GM23248 (cell line): ENCODE data around the gene ACOT13. TPM values are rescaled to one million over a fixed set of nuclear protein-coding genes. Genes with fewer than 3 reads are reported as not detected.
A peak's percentile ranks its signal among the peaks of the same experiment; 100 is the strongest.
"Not testable (repeated sequence)": the region's sequence is repeated elsewhere in the genome, so short reads cannot be mapped to it uniquely, and the experiment has no call there.

Experiments used
- DNase-seq: peaks from one replicate; pipeline ENCODE4 v3.0.0-alpha.2; 2015
- H2AFZ ChIP-seq: fragments of 200-600 bp; sonication (generic); 2 replicates; pipeline ENCODE4 v1.6.1; 2016; ENCODE audit warnings: antibody characterized with exemption
- H3F3A ChIP-seq: fragments of 200-600 bp; sonication (generic); 2 replicates; pipeline ENCODE4 v1.6.1; 2016; ENCODE audit warnings: mild to moderate bottlenecking, antibody characterized with exemption, mixed run types; ENCODE audit not compliant: insufficient read depth
- H3K27ac ChIP-seq: fragments of 200-600 bp; sonication (generic); 2 replicates; pipeline ENCODE4 v1.5.1; 2016; ENCODE audit warnings: mild to moderate bottlenecking
- H3K27me3 ChIP-seq: fragments of 200-600 bp; sonication (generic); replicated peaks from 2 replicates; pipeline ENCODE4 v1.6.1; 2016; ENCODE audit warnings: mild to moderate bottlenecking; ENCODE audit not compliant: insufficient read depth
- H3K36me3 ChIP-seq: fragments of 200-600 bp; sonication (generic); 2 replicates; pipeline ENCODE4 v1.6.1; 2016; ENCODE audit warnings: low read depth, mild to moderate bottlenecking
- H3K4me1 ChIP-seq: fragments of 200-600 bp; sonication (generic); 2 replicates; pipeline ENCODE4 v1.6.1; 2016; ENCODE audit warnings: mild to moderate bottlenecking; ENCODE audit not compliant: insufficient read depth
- H3K4me2 ChIP-seq: fragments of 200-600 bp; sonication (generic); one replicate; pipeline ENCODE4 v1.6.1; 2016; ENCODE audit warnings: mild to moderate bottlenecking; ENCODE audit not compliant: unreplicated experiment
- H3K4me3 ChIP-seq: fragments of 200-600 bp; sonication (generic); 2 replicates; pipeline ENCODE4 v1.5.1; 2016; ENCODE audit warnings: mild to moderate bottlenecking
- H3K79me2 ChIP-seq: fragments of 200-600 bp; sonication (generic); 2 replicates; pipeline ENCODE4 v1.6.1; 2016; ENCODE audit warnings: mild to moderate bottlenecking; ENCODE audit not compliant: insufficient read depth
- H3K9ac ChIP-seq: fragments of 200-600 bp; sonication (generic); 2 replicates; pipeline ENCODE4 v1.6.1; 2016; ENCODE audit warnings: mild to moderate bottlenecking
- H3K9me2 ChIP-seq: fragments of 200-600 bp; sonication (generic); 2 replicates; pipeline ENCODE4 v1.6.1; 2016; ENCODE audit warnings: mixed run types, mild to moderate bottlenecking, moderate library complexity; ENCODE audit not compliant: insufficient read depth
- H3K9me3 ChIP-seq: fragments of 200-600 bp; sonication (generic); one replicate; pipeline ENCODE4 v1.6.1; 2017; ENCODE audit warnings: low read depth
- H4K20me1 ChIP-seq: fragments of 200-600 bp; sonication (generic); 2 replicates; pipeline ENCODE4 v1.6.0; 2016; ENCODE audit not compliant: insufficient read depth
- EZH2 ChIP-seq: fragments of 200-600 bp; sonication (generic); IDR thresholded peaks from 2 replicates; pipeline ENCODE4 v1.6.1; 2018; ENCODE audit warnings: antibody characterized with exemption, mild to moderate bottlenecking; ENCODE audit not compliant: insufficient read depth, poor library complexity, severe bottlenecking
- EZH2phosphoT487 ChIP-seq: fragments of 200-600 bp; sonication (generic); IDR thresholded peaks from 2 replicates; pipeline ENCODE4 v1.6.1; 2018; ENCODE audit warnings: antibody characterized with exemption, moderate library complexity, mild to moderate bottlenecking, low read depth; ENCODE audit not compliant: insufficient read depth
- WGBS, 2 experiments: methylation state at CpG; one replicate each; pipeline ENCODE4 v1.1.6; 2015 to 2017; ENCODE audit warnings: low lambda C conversion rate in 2 of 2, low coverage in 1 of 2; ENCODE audit errors: missing lambda C conversion rate in 2 of 2; 5-methylcytosine and 5-hydroxymethylcytosine counted together
- in situ Hi-C: fragments of 300-500 bp; cut with MboI; formaldehyde crosslinking; loops from 2 replicates; pipeline ENCODE4 v1.15.0; 2020
- polyA plus RNA-seq: library from polyadenylated mRNA; unstranded; fragments of >200 nt; fragmentation: Nextera tagmentation; extraction: Ambion mirVana; gene quantifications from 2 replicates; pipeline ENCODE4 v1.2.1, GENCODE V29; 2016
- total RNA-seq: library from RNA; depleted of rRNA; stranded (reverse); fragments of >200 nt; shearing (Covaris generic); gene quantifications from 2 replicates; pipeline ENCODE4 v1.2.3, GENCODE V29; 2014

Gene ACOT13
- total and polyA plus RNA-seq, 2 experiments from 2014 or later: 3.4 to 26.2 TPM

DNA sequence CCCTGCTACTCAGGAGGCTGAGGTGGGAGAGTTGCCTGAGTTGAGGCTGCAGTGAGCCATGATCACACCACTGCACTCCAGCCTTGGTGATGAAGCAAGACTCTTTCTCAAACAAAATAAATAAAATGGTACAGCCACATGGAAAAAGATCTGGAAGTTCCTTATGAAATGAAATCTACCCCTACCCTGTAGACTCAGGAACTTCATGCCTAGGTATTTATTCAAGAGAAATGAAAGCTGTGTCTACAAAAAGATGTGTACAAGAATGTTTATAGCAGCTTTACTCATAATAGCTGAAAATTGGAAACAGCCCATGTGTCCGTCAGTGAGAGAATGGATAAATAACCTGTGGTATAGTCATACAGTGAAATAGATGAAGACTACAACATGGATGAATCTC lies 67.3 kb downstream of the ACOT13 start:
- no peak overlapping the region for H2AFZ ChIP-seq
- H3K36me3 ChIP-seq: no peaks in the 10 kb centered on the region
- H3K4me3 ChIP-seq: no peak overlapping the region
- TF ChIP-seq EZH2: no peak
- TF ChIP-seq EZH2phosphoT487: no peak
- H3K4me2 ChIP-seq: no peak overlapping the region
- no peaks in the 10 kb centered on the region for H3K79me2 ChIP-seq
- H4K20me1 ChIP-seq: no peaks in the 10 kb centered on the region
- no peak overlapping the region for H3K27ac ChIP-seq
- H3K9ac ChIP-seq: no peak overlapping the region
- in situ Hi-C loops: no loop called here
- no peaks in the 10 kb centered on the region for H3F3A ChIP-seq
- H3K9me3 ChIP-seq: no peaks in the 10 kb centered on the region
- H3K4me1 ChIP-seq: no peaks in the 10 kb centered on the region
- DNase-seq: no peak
- no peaks in the 10 kb centered on the region for H3K9me2 ChIP-seq
- WGBS, 2 experiments: 63 to 65% methylated on average over 1 of the region's 1 CpG
- no peaks in the 10 kb centered on the region for H3K27me3 ChIP-seq

GRCh38 chr6:24734710-24735109 lies 67.8 kb downstream of the ACOT13 start:
- in situ Hi-C loops: not testable (repeated sequence)

DNA sequence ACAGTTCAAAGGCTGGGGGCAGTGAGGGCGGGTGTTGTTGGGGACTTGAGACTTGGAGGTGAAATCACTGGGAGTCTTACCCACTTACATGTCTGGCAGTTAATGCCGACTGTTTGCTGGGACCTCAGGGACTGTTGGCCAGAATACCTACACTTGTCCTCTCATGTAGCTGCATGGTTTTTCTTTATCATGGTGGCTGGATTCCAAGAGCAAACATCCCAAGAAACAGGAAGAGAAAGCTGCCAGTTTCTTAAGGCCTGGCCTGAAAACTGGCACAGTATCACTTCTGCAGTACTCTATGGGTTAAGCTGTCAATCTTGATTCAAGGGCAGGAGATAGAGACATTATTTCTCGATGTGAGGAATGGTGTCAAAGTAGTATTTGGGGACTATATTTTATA lies 71.9 kb downstream of the ACOT13 start:
- Histone ChIP-seq H3K4me1 (peaks cover 22% of the 10 kb centered on the region), H3K9ac (no peak overlapping the region), H3K4me3 (no peak overlapping the region), H3K9me3 (no peaks in the 10 kb centered on the region), H2AFZ (no peak overlapping the region), H3K27ac (no peak overlapping the region), H3K4me2 (no peak overlapping the region), H3F3A (peaks cover 20% of the 10 kb centered on the region), H3K27me3 (no peaks in the 10 kb centered on the region), H3K9me2 (no peaks in the 10 kb centered on the region), H4K20me1 (no peaks in the 10 kb centered on the region), H3K36me3 (no peaks in the 10 kb centered on the region), H3K79me2 (no peaks in the 10 kb centered on the region)
- 43 to 47% methylated on average over 3 of the region's 3 CpGs for WGBS, 2 experiments
- in situ Hi-C loops: no loop called here
- DNase-seq: no peak
- no peak for TF ChIP-seq EZH2phosphoT487
- TF ChIP-seq EZH2: no peak

More at GRCh38 chr6:24734710-24735109, 67.8 kb downstream of the ACOT13 start:
- not testable (repeated sequence) for H3K79me2 ChIP-seq, H3K27me3 ChIP-seq, H4K20me1 ChIP-seq, H3K4me1 ChIP-seq, H3K36me3 ChIP-seq, H3K9me2 ChIP-seq, H3K4me2 ChIP-seq, DNase-seq, H3F3A ChIP-seq, H2AFZ ChIP-seq, H3K9ac ChIP-seq, H3K27ac ChIP-seq, H3K9me3 ChIP-seq, H3K4me3 ChIP-seq
- 50 to 52% methylated on average over 4 of the region's 4 CpGs for WGBS, 2 experiments

GRCh38 chr6:24740861-24741260 lies 74.0 kb downstream of the ACOT13 start:
- in situ Hi-C loops: no loop called here
- DNase-seq: peak; percentile 60
- no peak for TF ChIP-seq EZH2
- TF ChIP-seq EZH2phosphoT487: no peak

GRCh38 chr6:24742216-24742738 lies 75.4 kb downstream of the ACOT13 start:
- in situ Hi-C loops: no loop called here
- H3K9me2 ChIP-seq: no peaks in the 10 kb centered on the region
- H3K4me1 ChIP-seq: peaks cover 30% of the 10 kb centered on the region
- WGBS, 2 experiments: 83 to 84% methylated on average over 5 of the region's 5 CpGs
- no peak for TF ChIP-seq EZH2phosphoT487
- no peak for TF ChIP-seq EZH2
- H2AFZ ChIP-seq: peak overlapping the region; percentile 90
- H3K4me3 ChIP-seq: peak overlapping the region; percentile 68
- H3K79me2 ChIP-seq: no peaks in the 10 kb centered on the region
- H3F3A ChIP-seq: peaks cover 28% of the 10 kb centered on the region
- H3K9ac ChIP-seq: peak overlapping the region; percentile 84; the same call in 1 of the 2 replicates
- H3K27me3 ChIP-seq: no peaks in the 10 kb centered on the region
- H3K36me3 ChIP-seq: no peaks in the 10 kb centered on the region
- no peak for DNase-seq
- no peaks in the 10 kb centered on the region for H3K9me3 ChIP-seq
- no peaks in the 10 kb centered on the region for H4K20me1 ChIP-seq
- H3K27ac ChIP-seq: peak overlapping the region; percentile 99
- peak overlapping the region; percentile 88 for H3K4me2 ChIP-seq

More at GRCh38 chr6:24740861-24741260, 74.0 kb downstream of the ACOT13 start:
- H3K9ac ChIP-seq: no peak overlapping the region
- H3K27me3 ChIP-seq: no peaks in the 10 kb centered on the region
- H3K9me3 ChIP-seq: no peaks in the 10 kb centered on the region
- H3F3A ChIP-seq: peaks cover 28% of the 10 kb centered on the region
- no peaks in the 10 kb centered on the region for H3K36me3 ChIP-seq
- H3K9me2 ChIP-seq: no peaks in the 10 kb centered on the region
- no peaks in the 10 kb centered on the region for H4K20me1 ChIP-seq
- H3K4me2 ChIP-seq: no peak overlapping the region
- H2AFZ ChIP-seq: no peak overlapping the region
- no peaks in the 10 kb centered on the region for H3K79me2 ChIP-seq
- H3K4me1 ChIP-seq: peaks cover 30% of the 10 kb centered on the region
- no peak overlapping the region for H3K4me3 ChIP-seq
- peak overlapping the region; percentile 46 for H3K27ac ChIP-seq
